Immature natural killer cell (primary cell): Measurements from ENCODE around the gene MED12L. TPM values are rescaled to one million over a fixed set of nuclear protein-coding genes. Genes with fewer than 3 reads are reported as not detected.
A peak's percentile ranks its signal among the peaks of the same experiment; 100 is the strongest.

Source experiments
- DNase-seq, 3 donors: peaks; one replicate each; pipeline ENCODE4 v3.0.0; 2022; ENCODE audit warnings: mixed read lengths in 1 of 3
- H3K27ac Mint-ChIP-seq, 6 donors: one replicate each; pipeline ENCODE4 v1.8.0; 2020; ENCODE audit warnings: mixed read lengths in 6 of 6, mild to moderate bottlenecking in 5 of 6, inconsistent platforms in 4 of 6, moderate library complexity in 3 of 6
- H3K27me3 Mint-ChIP-seq, 3 donors: one replicate each; pipeline ENCODE4 v1.8.0; 2020 to 2021; ENCODE audit warnings: low read depth in 3 of 3, mild to moderate bottlenecking in 3 of 3, mixed read lengths in 3 of 3, moderate library complexity in 3 of 3, inconsistent platforms in 1 of 3
- H3K36me3 Mint-ChIP-seq, 3 donors: one replicate each; pipeline ENCODE4 v1.8.0; 2020; ENCODE audit warnings: mixed read lengths in 3 of 3, inconsistent platforms in 2 of 3, mild to moderate bottlenecking in 2 of 3
- H3K4me1 Mint-ChIP-seq, 2 donors: one replicate each; pipeline ENCODE4 v1.8.0; 2020; ENCODE audit warnings: inconsistent platforms in 2 of 2, mild to moderate bottlenecking in 2 of 2, mixed read lengths in 2 of 2, moderate library complexity in 1 of 2
- H3K4me3 Mint-ChIP-seq, 5 donors: one replicate each; pipeline ENCODE4 v1.8.0; 2020; ENCODE audit warnings: mild to moderate bottlenecking in 5 of 5, mixed read lengths in 5 of 5, inconsistent platforms in 3 of 5, moderate library complexity in 3 of 5
- H3K9me3 Mint-ChIP-seq, 6 donors: one replicate each; pipeline ENCODE4 v1.8.0; 2020; ENCODE audit warnings: mild to moderate bottlenecking in 6 of 6, mixed read lengths in 6 of 6, inconsistent platforms in 4 of 6, moderate library complexity in 3 of 6
- polyA plus RNA-seq, 3 donors: library from polyadenylated mRNA; unstranded; fragments of 300-500 nt; fragmentation: Illumina TruSeq; gene quantifications; one replicate each; pipeline ENCODE4 v1.2.3, GENCODE V29; 2021

The MED12L gene
- polyA plus RNA-seq, 3 donors from 2014 or later: 0.18 TPM; not detected in 2

DNA sequence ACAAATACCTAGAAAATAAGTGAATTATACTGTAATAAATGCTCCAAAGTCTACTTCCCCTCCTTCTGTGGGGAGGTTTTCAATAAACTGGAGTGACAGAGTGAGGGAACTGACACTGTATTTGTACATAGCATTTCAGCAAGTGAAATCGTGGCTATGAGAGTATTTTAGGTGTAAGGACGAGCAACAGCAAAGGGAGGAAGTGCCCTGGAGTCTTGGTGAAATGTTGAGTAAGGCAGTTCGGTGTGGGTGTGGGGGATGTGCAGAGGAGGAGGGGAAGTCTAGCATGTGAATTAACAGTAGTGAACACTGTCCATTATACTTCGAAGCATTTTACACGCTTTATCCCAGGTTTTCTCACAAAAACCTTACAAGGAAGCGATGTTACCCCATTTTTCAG is 262.0 kb downstream of the MED12L start:
- H3K9me3 Mint-ChIP-seq: no peaks in the 10 kb centered on the region
- peak overlapping the region in 1 of 5 donors; percentile 3 for H3K4me3 Mint-ChIP-seq
- peak overlapping the region in 2 of 6 donors; percentile 28 to 62 for H3K27ac Mint-ChIP-seq
- peaks cover 2 to 9% (median 6%) of the 10 kb centered on the region in 3 donors for H3K27me3 Mint-ChIP-seq
- H3K36me3 Mint-ChIP-seq: no peaks in the 10 kb centered on the region
- H3K4me1 Mint-ChIP-seq: peaks cover 20 to 31% of the 10 kb centered on the region in 2 donors
- peak in 1 of 3 donors; percentile 9 for DNase-seq

DNA sequence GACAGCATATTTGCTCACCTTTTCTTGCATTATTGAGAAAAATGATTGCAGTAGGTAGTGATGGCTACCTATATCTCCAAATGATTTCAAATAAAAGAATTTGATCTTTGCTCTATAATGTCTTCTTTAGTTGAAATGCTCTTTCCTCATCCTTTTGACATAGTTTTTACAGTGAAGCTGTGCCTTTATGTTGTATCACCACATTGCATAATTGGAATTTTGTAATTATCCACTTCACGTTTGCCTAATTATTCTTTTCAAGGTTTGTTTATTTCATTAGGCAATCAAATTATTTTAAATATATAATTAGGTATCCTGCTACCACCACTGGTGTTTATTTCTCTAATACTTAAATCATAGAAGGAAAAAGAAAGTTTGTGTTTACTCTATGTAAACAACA is 265.2 kb downstream of the MED12L start:
- Mint-ChIP-seq H3K27me3 (peaks cover 0 to 6% (median 5%) of the 10 kb centered on the region in 3 donors), H3K27ac (no peak overlapping the region), H3K4me1 (peaks cover 20 to 25% of the 10 kb centered on the region in 2 donors), H3K4me3 (no peak overlapping the region), H3K9me3 (no peaks in the 10 kb centered on the region), H3K36me3 (no peaks in the 10 kb centered on the region)
- no peak for DNase-seq

DNA sequence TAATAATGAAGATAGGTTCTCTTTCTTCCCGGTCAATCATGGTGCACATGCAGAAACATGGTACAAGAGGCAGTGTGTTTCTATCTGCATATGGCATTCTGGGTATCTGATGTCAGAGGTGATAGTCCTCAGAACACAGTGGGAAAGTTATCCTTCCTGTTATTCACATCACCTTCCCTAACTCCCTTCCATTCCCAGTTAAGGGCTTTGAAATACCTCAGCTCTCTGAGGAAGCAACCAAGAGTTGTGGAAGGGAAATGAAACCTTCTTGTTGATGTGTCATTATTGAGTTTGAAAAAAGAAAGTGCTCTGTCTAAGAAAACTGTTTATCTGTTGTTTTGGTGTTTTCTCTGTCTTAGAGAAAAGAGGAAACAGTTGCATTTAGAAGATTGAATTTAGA is 265.8 kb downstream of the MED12L start:
- Mint-ChIP-seq H3K9me3 (no peaks in the 10 kb centered on the region), H3K4me3 (no peak overlapping the region), H3K27ac (no peak overlapping the region), H3K27me3 (peaks cover 0 to 6% (median 5%) of the 10 kb centered on the region in 3 donors), H3K4me1 (peaks cover 14 to 19% of the 10 kb centered on the region in 2 donors), H3K36me3 (no peaks in the 10 kb centered on the region)
- DNase-seq: no peak

DNA sequence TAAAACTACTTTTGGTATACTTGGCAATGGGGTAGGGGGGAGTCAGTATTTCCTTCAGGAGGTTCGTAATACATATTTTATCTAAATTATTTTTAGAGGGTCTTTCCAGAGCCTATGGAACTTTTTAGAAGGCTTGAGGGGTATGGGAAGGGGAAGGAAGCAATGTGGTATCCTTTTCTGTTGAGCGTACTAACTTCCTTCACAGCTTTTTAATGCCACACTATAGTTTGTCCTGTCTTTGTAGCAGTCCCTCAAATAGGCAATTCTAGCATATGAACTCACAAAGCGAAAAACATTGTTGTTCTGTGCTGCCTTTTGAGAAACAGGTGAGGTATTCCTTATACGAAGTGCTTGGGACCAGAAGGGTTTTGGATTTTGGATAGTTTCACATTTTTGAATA is 266.2 kb downstream of the MED12L start:
- H3K9me3 Mint-ChIP-seq: no peaks in the 10 kb centered on the region
- H3K27me3 Mint-ChIP-seq: peaks cover 0 to 6% (median 5%) of the 10 kb centered on the region in 3 donors
- H3K4me3 Mint-ChIP-seq: no peak overlapping the region
- no peak for DNase-seq
- peaks cover 10 to 15% of the 10 kb centered on the region in 2 donors for H3K4me1 Mint-ChIP-seq
- H3K36me3 Mint-ChIP-seq: no peaks in the 10 kb centered on the region
- H3K27ac Mint-ChIP-seq: no peak overlapping the region

DNA sequence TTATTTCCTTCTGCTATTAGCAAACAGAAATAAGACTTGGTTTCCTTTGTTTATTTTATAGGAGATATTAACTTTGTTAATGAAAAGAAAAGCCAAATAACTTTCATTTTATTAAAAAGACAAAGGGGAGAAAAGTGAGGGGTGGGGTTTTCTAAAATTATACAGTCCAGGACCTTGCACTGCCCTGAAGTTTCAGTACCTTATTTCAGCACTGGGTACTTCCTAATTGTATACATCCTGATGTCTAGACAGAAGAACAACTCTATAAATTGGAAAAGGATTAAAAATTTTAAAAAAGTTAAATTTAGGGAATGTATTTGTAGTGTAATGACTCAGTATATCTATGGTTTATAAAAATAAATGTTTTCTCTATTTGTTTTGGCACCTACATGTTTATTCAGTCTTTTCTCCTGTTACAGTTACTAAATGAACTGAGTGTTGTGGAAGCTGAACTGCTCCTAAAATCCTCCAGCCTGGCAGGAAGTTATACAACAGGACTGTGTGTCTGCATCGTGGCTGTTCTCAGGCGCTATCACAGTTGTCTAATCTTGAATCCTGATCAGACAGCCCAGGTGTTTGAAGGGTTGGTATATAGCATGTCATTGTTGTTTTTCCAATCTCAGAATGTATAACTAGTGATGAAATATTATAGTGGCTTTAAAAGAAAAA is 271.5 kb downstream of the MED12L start:
- no peaks in the 10 kb centered on the region for H3K4me1 Mint-ChIP-seq
- H3K36me3 Mint-ChIP-seq: no peaks in the 10 kb centered on the region
- peaks cover 0 to under 1% (median 0%) of the 10 kb centered on the region in 3 donors for H3K27me3 Mint-ChIP-seq
- no peaks in the 10 kb centered on the region for H3K9me3 Mint-ChIP-seq
- no peak for DNase-seq
- no peak overlapping the region for H3K4me3 Mint-ChIP-seq
- H3K27ac Mint-ChIP-seq: peak overlapping the region in 1 of 6 donors; percentile 24

DNA sequence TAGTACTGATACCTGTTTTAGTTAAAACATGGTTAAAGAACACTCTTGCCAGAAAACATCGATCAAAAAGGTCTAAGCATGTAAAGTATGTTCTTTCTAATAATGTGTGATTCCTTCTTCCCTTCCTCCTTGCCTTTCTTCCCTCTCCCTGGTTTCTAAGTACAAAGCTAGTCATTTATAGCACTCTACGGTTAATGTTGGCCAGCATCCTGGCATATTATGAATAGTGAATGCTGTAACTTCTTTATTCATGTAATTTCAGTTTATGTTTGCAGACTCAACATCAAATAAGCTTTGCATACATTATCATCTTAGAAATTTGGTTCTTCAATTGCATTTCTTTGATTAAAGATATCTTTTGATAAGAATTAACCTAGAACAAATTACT is 272.0 kb downstream of the MED12L start:
- Mint-ChIP-seq H3K36me3 (no peaks in the 10 kb centered on the region), H3K27me3 (peaks cover 0 to 4% (median 2%) of the 10 kb centered on the region in 3 donors), H3K9me3 (no peaks in the 10 kb centered on the region), H3K4me3 (no peak overlapping the region), H3K4me1 (no peaks in the 10 kb centered on the region), H3K27ac (peak overlapping the region in 1 of 6 donors; percentile 24)
- no peak for DNase-seq

DNA sequence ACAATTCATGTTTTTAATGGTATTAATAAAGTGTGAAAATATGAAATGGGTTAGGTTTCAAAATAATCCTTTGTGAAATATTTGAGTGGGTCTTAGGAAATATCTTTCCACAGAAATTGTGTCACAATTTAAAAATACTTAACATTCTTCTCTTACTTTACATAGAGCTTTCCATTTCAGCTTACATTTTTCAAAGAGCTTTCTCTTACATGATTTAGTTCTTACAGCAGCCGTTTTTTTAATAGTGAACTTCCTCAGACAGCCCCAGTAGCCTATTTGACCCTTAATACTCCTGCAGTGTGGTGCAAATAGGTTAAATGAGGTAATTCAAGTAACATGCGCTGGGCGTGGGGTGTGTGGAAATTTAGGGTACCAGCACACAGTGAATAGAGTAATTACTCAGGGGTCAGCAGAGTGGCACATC is 277.3 kb downstream of the MED12L start:
- Mint-ChIP-seq H3K27me3 (peaks cover 0 to 4% (median 2%) of the 10 kb centered on the region in 3 donors), H3K36me3 (no peaks in the 10 kb centered on the region), H3K4me1 (no peaks in the 10 kb centered on the region), H3K9me3 (no peaks in the 10 kb centered on the region), H3K27ac (no peak overlapping the region), H3K4me3 (no peak overlapping the region)
- no peak for DNase-seq

DNA sequence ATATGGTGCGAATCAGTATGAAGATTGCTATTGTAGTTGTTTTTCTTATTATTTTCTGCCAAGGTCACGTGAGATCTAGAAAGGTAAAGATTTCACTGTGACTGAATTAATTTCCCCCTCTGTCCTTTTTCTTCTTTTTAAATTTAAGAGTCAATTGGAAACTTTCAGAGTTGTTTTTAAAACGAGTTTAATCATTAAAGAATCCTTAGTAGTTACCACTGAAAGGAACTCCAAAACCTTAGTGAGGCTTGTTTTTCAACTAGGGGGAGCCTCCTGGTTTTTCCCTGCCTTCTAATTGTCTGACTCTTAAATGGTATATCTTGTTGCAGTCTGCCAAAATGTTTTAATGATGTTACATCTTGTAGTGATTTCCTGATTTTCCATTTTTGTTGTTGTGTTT is 281.5 kb downstream of the MED12L start:
- Mint-ChIP-seq H3K4me3 (no peak overlapping the region), H3K9me3 (no peaks in the 10 kb centered on the region), H3K27me3 (peaks cover 0 to 3% (median 2%) of the 10 kb centered on the region in 3 donors), H3K27ac (no peak overlapping the region), H3K36me3 (no peaks in the 10 kb centered on the region), H3K4me1 (no peaks in the 10 kb centered on the region)
- no peak for DNase-seq

DNA sequence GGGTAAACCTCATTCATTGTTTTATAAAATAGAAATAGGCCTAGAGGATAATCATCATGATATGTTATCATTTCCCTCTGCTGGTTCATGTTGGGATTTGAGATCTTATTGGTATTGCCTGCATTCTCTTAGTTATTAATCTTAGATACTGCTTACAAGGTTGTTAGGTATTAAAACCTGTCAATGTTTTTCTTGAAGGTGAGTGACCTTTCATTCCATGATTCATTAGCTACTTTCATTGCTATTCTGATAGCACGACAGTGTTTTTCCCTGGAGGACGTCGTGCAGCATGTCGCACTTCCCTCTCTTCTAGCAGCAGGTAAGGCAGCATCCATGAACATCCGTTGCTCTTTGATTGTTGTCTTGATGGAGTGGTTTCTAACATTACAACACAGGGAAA is 282.0 kb downstream of the MED12L start:
- no peaks in the 10 kb centered on the region for H3K4me1 Mint-ChIP-seq
- no peak overlapping the region for H3K27ac Mint-ChIP-seq
- H3K4me3 Mint-ChIP-seq: no peak overlapping the region
- H3K27me3 Mint-ChIP-seq: no peaks in the 10 kb centered on the region
- DNase-seq: no peak
- H3K36me3 Mint-ChIP-seq: no peaks in the 10 kb centered on the region
- no peaks in the 10 kb centered on the region for H3K9me3 Mint-ChIP-seq

DNA sequence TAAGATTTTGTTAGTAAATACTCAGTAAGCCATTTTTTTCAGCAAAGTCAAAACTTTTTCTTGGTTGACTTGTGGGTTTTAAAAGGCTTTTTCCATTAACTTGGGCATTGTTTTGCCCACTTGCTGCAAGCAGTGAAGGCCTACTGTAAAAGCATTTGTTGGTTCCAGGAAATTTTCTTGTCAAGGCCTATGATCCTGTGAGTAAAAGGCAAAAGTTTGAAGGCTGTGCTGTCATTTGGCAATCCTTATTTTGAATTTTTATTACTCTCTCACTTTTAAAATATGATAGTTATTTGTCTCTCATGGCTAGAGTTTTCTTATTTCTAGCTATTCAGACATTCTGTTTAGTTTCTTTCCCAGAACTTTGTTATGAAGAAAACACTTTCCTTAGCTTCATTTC is 286.1 kb downstream of the MED12L start:
- no peaks in the 10 kb centered on the region for H3K4me1 Mint-ChIP-seq
- DNase-seq: no peak
- no peaks in the 10 kb centered on the region for H3K9me3 Mint-ChIP-seq
- no peak overlapping the region for H3K27ac Mint-ChIP-seq
- no peaks in the 10 kb centered on the region for H3K36me3 Mint-ChIP-seq
- no peak overlapping the region for H3K4me3 Mint-ChIP-seq
- peaks cover 0 to 2% (median 0%) of the 10 kb centered on the region in 3 donors for H3K27me3 Mint-ChIP-seq

DNA sequence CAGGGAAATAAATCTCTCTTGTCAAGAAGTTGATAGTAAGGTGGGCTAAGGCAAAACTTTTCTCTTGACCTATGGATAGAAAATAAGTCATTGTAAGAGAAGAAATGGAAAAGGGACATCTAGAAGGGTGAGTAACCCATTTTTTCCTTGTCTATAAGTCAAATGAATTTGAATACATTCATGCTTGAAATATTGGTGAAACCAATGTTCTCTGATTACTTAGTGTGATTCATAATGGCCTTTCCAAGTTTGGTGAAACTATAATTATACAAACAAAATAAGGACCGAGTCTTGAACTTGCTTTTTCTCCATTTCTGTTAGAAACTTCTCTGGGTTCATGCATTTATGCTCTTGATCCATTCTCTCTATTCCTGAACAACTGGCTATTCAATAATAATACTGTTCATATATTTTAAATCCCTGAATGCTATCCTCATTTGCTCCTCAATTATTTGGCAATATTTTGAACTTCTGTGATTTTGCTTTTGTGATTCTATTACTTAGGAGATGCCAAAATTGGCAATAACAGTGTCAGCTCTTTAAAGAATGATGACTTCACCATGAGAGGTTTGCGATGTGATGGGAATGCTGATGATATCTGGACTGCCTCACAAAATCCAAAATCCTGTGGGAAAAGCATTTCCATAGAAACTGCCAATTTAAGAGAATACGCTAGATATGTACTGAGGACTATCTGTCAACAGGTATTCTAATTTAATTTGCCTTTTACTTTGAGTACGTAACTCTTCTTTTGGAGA is 286.8 kb downstream of the MED12L start:
- no peak overlapping the region for H3K4me3 Mint-ChIP-seq
- no peak for DNase-seq
- no peaks in the 10 kb centered on the region for H3K4me1 Mint-ChIP-seq
- no peaks in the 10 kb centered on the region for H3K36me3 Mint-ChIP-seq
- no peak overlapping the region for H3K27ac Mint-ChIP-seq
- no peaks in the 10 kb centered on the region for H3K9me3 Mint-ChIP-seq
- H3K27me3 Mint-ChIP-seq: peaks cover 0 to 2% (median 0%) of the 10 kb centered on the region in 3 donors

DNA sequence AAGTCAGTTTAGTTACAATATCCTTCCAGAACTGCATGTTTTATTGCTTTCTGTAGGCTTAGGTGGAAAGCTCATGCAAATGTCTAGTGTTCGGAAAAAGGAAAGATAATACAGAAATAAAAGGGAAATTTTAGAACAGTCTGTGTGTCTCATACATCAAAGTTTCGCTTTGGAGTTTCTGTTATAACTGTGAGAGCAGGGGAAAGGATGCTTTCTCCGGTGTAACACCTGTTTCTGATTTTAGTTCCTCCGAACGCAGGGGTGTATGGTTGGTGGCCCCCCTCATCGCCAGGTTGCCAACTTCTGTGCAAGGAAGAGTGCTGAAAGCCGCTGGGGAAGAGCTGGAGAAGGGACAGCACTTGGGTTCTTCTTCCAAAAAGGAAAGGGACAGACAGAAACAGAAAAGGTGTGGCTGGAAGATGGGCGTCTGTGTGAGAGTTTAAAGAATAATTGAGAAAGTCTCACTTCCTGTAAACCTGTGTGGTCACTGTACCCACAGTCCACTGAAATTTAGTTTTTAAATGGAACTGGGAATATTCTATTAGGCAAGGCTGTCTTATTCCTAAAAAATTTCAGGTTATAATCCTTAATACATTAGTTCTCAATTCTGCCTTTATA is 292.4 kb downstream of the MED12L start:
- no peak for DNase-seq
- H3K4me1 Mint-ChIP-seq: no peaks in the 10 kb centered on the region
- no peak overlapping the region for H3K27ac Mint-ChIP-seq
- H3K27me3 Mint-ChIP-seq: peaks cover 0 to 2% (median 2%) of the 10 kb centered on the region in 3 donors
- no peaks in the 10 kb centered on the region for H3K36me3 Mint-ChIP-seq
- no peak overlapping the region for H3K4me3 Mint-ChIP-seq
- no peaks in the 10 kb centered on the region for H3K9me3 Mint-ChIP-seq

DNA sequence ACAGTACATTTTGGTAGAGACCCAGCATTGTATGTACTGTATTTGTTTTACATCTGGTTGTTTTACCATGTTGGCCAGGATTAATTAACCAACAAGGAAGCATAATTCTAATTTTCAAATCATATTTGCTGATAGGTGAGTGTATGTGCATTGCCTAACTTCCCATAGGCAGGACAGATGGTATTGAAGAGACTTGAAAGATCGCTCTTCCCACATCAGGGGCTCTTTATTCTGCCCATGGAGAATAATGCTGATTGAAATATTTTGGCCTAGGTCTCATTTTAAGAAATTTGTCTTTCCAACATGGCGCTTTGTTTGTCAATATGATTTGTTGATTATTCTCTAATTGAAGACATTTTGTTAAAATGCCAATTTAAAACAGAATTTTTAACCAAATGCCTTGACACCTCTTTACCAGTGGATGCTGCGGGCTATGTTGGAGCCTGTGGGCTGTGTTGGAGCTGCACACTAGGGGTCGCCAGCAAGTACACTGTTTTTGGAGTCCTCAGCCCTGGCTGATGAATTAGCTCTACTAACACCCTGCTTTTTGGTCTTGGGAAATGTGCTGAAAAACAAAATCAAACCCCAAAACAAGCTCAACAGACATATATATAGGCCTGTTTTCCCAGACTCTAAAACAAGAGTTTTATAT is 293.7 kb downstream of the MED12L start:
- Mint-ChIP-seq H3K9me3 (no peaks in the 10 kb centered on the region), H3K36me3 (no peaks in the 10 kb centered on the region), H3K4me1 (peaks cover 3 to 7% of the 10 kb centered on the region in 2 donors), H3K27ac (no peak overlapping the region), H3K27me3 (peaks cover 0 to 2% (median 2%) of the 10 kb centered on the region in 3 donors), H3K4me3 (no peak overlapping the region)
- DNase-seq: no peak

DNA sequence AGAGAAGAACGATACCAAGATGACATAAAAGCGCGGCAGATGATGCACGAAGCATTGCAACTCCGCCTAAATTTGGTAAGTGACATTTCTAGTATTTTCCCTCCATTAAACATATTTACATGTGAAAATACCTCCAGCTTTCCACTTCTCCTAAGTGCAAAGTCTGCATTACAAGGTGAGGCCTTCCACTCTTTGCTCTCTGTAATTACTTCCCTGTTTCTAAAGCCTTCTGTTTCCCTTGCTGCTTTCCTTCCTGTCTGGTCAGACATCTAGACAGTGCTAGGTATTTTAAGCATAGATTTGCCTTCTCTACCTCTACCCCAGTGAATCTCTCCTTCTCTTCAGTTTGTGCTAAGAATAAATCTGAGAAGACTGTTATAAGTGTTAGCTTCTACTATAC is 297.2 kb downstream of the MED12L start:
- peaks cover 9 to 15% of the 10 kb centered on the region in 2 donors for H3K4me1 Mint-ChIP-seq
- H3K9me3 Mint-ChIP-seq: no peaks in the 10 kb centered on the region
- no peak for DNase-seq
- H3K27ac Mint-ChIP-seq: no peak overlapping the region
- peaks cover 0 to 2% (median 0%) of the 10 kb centered on the region in 3 donors for H3K27me3 Mint-ChIP-seq
- no peak overlapping the region for H3K4me3 Mint-ChIP-seq
- no peaks in the 10 kb centered on the region for H3K36me3 Mint-ChIP-seq
